ENCODE data around the gene CRIP3.
"Not testable (repeated sequence)": the region's sequence is repeated elsewhere in the genome, so short reads cannot be mapped to it uniquely, and the experiment has no call there.

The CRIP3 gene

GRCh38 chr6:43347021-43347420, 38.4 kb upstream of the CRIP3 start:
- Histone ChIP-seq H3K4me1 (ENCODE audit: control insufficient read depth in 1 of 2, insufficient read depth in 2 of 2, low read length in 2 of 2) (no peaks in the 10 kb centered on the region), H3K9ac (ENCODE audit: low read length) (no peak overlapping the region), H2AK5ac (ENCODE audit: low read length) (no peak overlapping the region), H3K18ac (ENCODE audit: low read length) (no peak overlapping the region), H3K79me1 (ENCODE audit: low read length) (no peaks in the 10 kb centered on the region), H3K27me3 (ENCODE audit: insufficient read depth, low read length) (no peaks in the 10 kb centered on the region), H3K4ac (ENCODE audit: low read depth, low read length) (no peak overlapping the region), H2BK12ac (ENCODE audit: low read length) (no peak overlapping the region), H2BK5ac (ENCODE audit: low read depth, low read length, poor library complexity) (no peak overlapping the region), H4K91ac (ENCODE audit: low read depth, low read length) (no peak overlapping the region), H3K4me2 (ENCODE audit: low read length) (no peak overlapping the region), H2AFZ (ENCODE audit: insufficient read depth, low read length, poor library complexity) (no peak overlapping the region), H2BK120ac (ENCODE audit: insufficient read depth, low read length, poor library complexity) (no peak overlapping the region), H3K9me3 (ENCODE audit: insufficient read depth, low read depth, low read length) (no peaks in the 10 kb centered on the region), H3K36me3 (ENCODE audit: control insufficient read depth in 1 of 2, insufficient read depth in 2 of 2, low read length in 2 of 2) (peaks cover 19% of the 10 kb centered on the region in 2 experiments), H3K23ac (ENCODE audit: low read length) (no peak overlapping the region), H3K79me2 (ENCODE audit: control insufficient read depth, insufficient read depth, low read length, poor library complexity) (no peaks in the 10 kb centered on the region), H4K12ac (ENCODE audit: low read depth, low read length) (no peak overlapping the region), H3K27ac (ENCODE audit: low read depth, low read length) (no peak overlapping the region), H4K8ac (ENCODE audit: low read depth, low read length) (no peak overlapping the region), H3K4me3 (ENCODE audit: low read depth, low read length) (no peak overlapping the region), H3K14ac (ENCODE audit: low read length) (no peak overlapping the region)
- 100% methylated on average over 2 of the region's 3 CpGs for WGBS (ENCODE audit: extremely low coverage, insufficient coverage, insufficient read length)
- no peak for DNase-seq

GRCh38 chr6:43346243-43346642, 37.6 kb upstream of the CRIP3 start:
- H2BK120ac ChIP-seq (ENCODE audit: insufficient read depth, low read length, poor library complexity); H3K27me3 ChIP-seq (ENCODE audit: insufficient read depth, low read length); H3K79me1 ChIP-seq (ENCODE audit: low read length); H4K12ac ChIP-seq (ENCODE audit: low read depth, low read length); DNase-seq; H3K4me2 ChIP-seq (ENCODE audit: low read length); H3K9ac ChIP-seq (ENCODE audit: low read length); H2BK5ac ChIP-seq (ENCODE audit: low read depth, low read length, poor library complexity); H2BK12ac ChIP-seq (ENCODE audit: low read length); H3K4me1 ChIP-seq (ENCODE audit: control insufficient read depth in 1 of 2, insufficient read depth in 2 of 2, low read length in 2 of 2); H3K4ac ChIP-seq (ENCODE audit: low read depth, low read length); H3K14ac ChIP-seq (ENCODE audit: low read length); H2AK5ac ChIP-seq (ENCODE audit: low read length); H3K79me2 ChIP-seq (ENCODE audit: control insufficient read depth, insufficient read depth, low read length, poor library complexity); H3K18ac ChIP-seq (ENCODE audit: low read length); H4K91ac ChIP-seq (ENCODE audit: low read depth, low read length); H3K4me3 ChIP-seq (ENCODE audit: low read depth, low read length); H2AFZ ChIP-seq (ENCODE audit: insufficient read depth, low read length, poor library complexity); H3K9me3 ChIP-seq (ENCODE audit: insufficient read depth, low read depth, low read length); H3K27ac ChIP-seq (ENCODE audit: low read depth, low read length); H4K8ac ChIP-seq (ENCODE audit: low read depth, low read length); H3K23ac ChIP-seq (ENCODE audit: low read length): not testable (repeated sequence)
- no CpG with 5 or more reads among the region's 11 CpGs for WGBS (ENCODE audit: extremely low coverage, insufficient coverage, insufficient read length)
- peaks cover 19 to 23% of the 10 kb centered on the region in 2 experiments for H3K36me3 ChIP-seq (ENCODE audit: control insufficient read depth in 1 of 2, insufficient read depth in 2 of 2, low read length in 2 of 2)

- peak overlapping the region; percentile 38 for H3K9ac ChIP-seq (ENCODE audit: low read length)
- DNase-seq, result no peak
- H2AK5ac ChIP-seq (ENCODE audit: low read length), result no peak overlapping the region
- no peak overlapping the region for H3K4me3 ChIP-seq (ENCODE audit: low read depth, low read length)
- no peak overlapping the region for H4K12ac ChIP-seq (ENCODE audit: low read depth, low read length)
- H2BK5ac ChIP-seq (ENCODE audit: low read depth, low read length, poor library complexity), result no peak overlapping the region
- no peak overlapping the region for H2BK120ac ChIP-seq (ENCODE audit: insufficient read depth, low read length, poor library complexity)
- H3K79me1 ChIP-seq (ENCODE audit: low read length), result no peaks in the 10 kb centered on the region
- no peak overlapping the region for H3K14ac ChIP-seq (ENCODE audit: low read length)
- no peak overlapping the region for H2AFZ ChIP-seq (ENCODE audit: insufficient read depth, low read length, poor library complexity)
- no peak overlapping the region for H4K91ac ChIP-seq (ENCODE audit: low read depth, low read length)
- H3K4ac ChIP-seq (ENCODE audit: low read depth, low read length), result no peak overlapping the region
- no peaks in the 10 kb centered on the region for H3K4me1 ChIP-seq (ENCODE audit: control insufficient read depth in 1 of 2, insufficient read depth in 2 of 2, low read length in 2 of 2)
- no CpG with 5 or more reads among the region's 4 CpGs for WGBS (ENCODE audit: extremely low coverage, insufficient coverage, insufficient read length)
- H3K18ac ChIP-seq (ENCODE audit: low read length), result no peak overlapping the region
- H3K36me3 ChIP-seq (ENCODE audit: control insufficient read depth in 1 of 2, insufficient read depth in 2 of 2, low read length in 2 of 2), result peaks cover 13 to 40% of the 10 kb centered on the region in 2 experiments
- H3K4me2 ChIP-seq (ENCODE audit: low read length), result no peak overlapping the region
- H3K9me3 ChIP-seq (ENCODE audit: insufficient read depth, low read depth, low read length), result peaks cover 2% of the 10 kb centered on the region
- no peak overlapping the region for H2BK12ac ChIP-seq (ENCODE audit: low read length)
- no peaks in the 10 kb centered on the region for H3K79me2 ChIP-seq (ENCODE audit: control insufficient read depth, insufficient read depth, low read length, poor library complexity)
- H4K8ac ChIP-seq (ENCODE audit: low read depth, low read length), result no peak overlapping the region
- H3K27me3 ChIP-seq (ENCODE audit: insufficient read depth, low read length), result no peaks in the 10 kb centered on the region
- no peak overlapping the region for H3K27ac ChIP-seq (ENCODE audit: low read depth, low read length)
- no peak overlapping the region for H3K23ac ChIP-seq (ENCODE audit: low read length)
Measured at GRCh38 chr6:43339168-43339567, 30.5 kb upstream of the CRIP3 start.

GRCh38 chr6:43338243-43338642, 29.6 kb upstream of the CRIP3 start:
- Histone ChIP-seq H2BK5ac (ENCODE audit: low read depth, low read length, poor library complexity) (no peak overlapping the region), H3K23ac (ENCODE audit: low read length) (no peak overlapping the region), H3K27me3 (ENCODE audit: insufficient read depth, low read length) (no peaks in the 10 kb centered on the region), H3K9ac (ENCODE audit: low read length) (no peak overlapping the region), H4K91ac (ENCODE audit: low read depth, low read length) (no peak overlapping the region), H3K79me1 (ENCODE audit: low read length) (no peaks in the 10 kb centered on the region), H3K4me2 (ENCODE audit: low read length) (no peak overlapping the region), H4K12ac (ENCODE audit: low read depth, low read length) (no peak overlapping the region), H3K18ac (ENCODE audit: low read length) (no peak overlapping the region), H2BK12ac (ENCODE audit: low read length) (no peak overlapping the region), H3K9me3 (ENCODE audit: insufficient read depth, low read depth, low read length) (peaks cover 2% of the 10 kb centered on the region), H2AK5ac (ENCODE audit: low read length) (no peak overlapping the region), H3K36me3 (ENCODE audit: control insufficient read depth in 1 of 2, insufficient read depth in 2 of 2, low read length in 2 of 2) (peaks cover 13 to 40% of the 10 kb centered on the region in 2 experiments), H3K27ac (ENCODE audit: low read depth, low read length) (no peak overlapping the region), H4K8ac (ENCODE audit: low read depth, low read length) (no peak overlapping the region), H3K14ac (ENCODE audit: low read length) (no peak overlapping the region), H3K4me1 (ENCODE audit: control insufficient read depth in 1 of 2, insufficient read depth in 2 of 2, low read length in 2 of 2) (no peaks in the 10 kb centered on the region), H2BK120ac (ENCODE audit: insufficient read depth, low read length, poor library complexity) (no peak overlapping the region), H3K4me3 (ENCODE audit: low read depth, low read length) (no peak overlapping the region), H2AFZ (ENCODE audit: insufficient read depth, low read length, poor library complexity) (no peak overlapping the region), H3K79me2 (ENCODE audit: control insufficient read depth, insufficient read depth, low read length, poor library complexity) (no peaks in the 10 kb centered on the region), H3K4ac (ENCODE audit: low read depth, low read length) (no peak overlapping the region)
- no peak for DNase-seq

All from trophoblast cell (in vitro differentiated cells and primary cell).